ENCODE measurements around the gene TMEM9B. TPM values are rescaled to one million over a fixed set of nuclear protein-coding genes. Genes with fewer than 3 reads are reported as not detected.

The TMEM9B gene
- total and polyA plus RNA-seq, 9 of the 15 experiments (the other 6 are each of a cell fraction or from before 2014, with no cell fraction given), result 7.7 to 20.0 (median 14.0) TPM

DNA sequence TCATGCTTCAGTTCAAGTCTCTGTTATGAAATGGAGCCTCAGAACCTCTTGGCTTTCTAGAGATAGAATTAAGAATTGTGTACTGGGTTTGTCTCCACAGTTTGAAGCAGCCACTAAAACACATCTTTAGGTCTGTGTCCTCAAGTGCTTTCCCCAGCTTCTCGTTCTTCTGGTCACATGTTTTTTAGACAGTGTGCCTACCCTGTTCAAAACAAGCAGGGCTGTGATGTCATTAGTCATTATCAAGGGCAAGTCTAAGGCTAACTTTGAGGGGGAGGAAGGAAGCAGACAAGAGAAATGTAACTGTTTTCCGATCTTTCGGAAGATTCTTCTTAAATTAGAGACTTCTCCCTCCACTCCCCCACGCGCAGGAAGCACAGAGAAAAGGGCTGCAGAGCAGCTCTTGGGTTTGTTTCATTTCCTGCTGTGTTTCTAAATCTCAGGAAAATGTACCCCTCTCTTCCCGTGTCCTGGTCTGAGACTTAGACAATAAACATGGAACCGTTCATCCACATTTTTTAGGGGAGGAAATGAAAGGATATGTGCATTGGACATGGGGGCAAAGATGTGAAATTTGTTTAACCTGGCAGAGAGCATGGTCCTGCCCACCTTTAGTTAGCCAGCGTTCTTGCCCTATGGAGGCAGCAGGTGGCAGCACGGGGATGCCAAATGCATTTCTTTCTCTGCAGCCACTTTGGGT is 50.1 kb downstream of the TMEM9B start (continued):
- TF ChIP-seq TCF7L2 (IDR thresholded peaks at IDR 0.05; ENCODE audit: low read depth, low read length), result 0 out of 2 replicates have a peak, but pooled peaks have one; percentile 34
- 0 out of 2 replicates have a peak, but pooled peaks have one; percentile 27 for TF ChIP-seq ELF2 (CRISPR knock-in tag; IDR thresholded peaks at IDR 0.05)
- TF ChIP-seq, protein P1, sequence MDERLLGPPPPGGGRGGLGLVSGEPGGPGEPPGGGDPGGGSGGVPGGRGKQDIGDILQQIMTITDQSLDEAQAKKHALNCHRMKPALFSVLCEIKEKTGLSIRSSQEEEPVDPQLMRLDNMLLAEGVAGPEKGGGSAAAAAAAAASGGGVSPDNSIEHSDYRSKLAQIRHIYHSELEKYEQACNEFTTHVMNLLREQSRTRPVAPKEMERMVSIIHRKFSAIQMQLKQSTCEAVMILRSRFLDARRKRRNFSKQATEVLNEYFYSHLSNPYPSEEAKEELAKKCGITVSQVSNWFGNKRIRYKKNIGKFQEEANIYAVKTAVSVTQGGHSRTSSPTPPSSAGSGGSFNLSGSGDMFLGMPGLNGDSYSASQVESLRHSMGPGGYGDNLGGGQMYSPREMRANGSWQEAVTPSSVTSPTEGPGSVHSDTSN (CRISPR knock-in tag; IDR thresholded peaks at IDR 0.05; ENCODE audit: low read depth), result no peak
- TF ChIP-seq, protein P1 (tag; conservative IDR thresholded peaks at IDR 0.05; ENCODE audit: low read depth), result no peak
- TF ChIP-seq ZNF212 (CRISPR knock-in tag; IDR thresholded peaks at IDR 0.05), result no peak
- TF ChIP-seq TEAD1 (CRISPR knock-in tag; IDR thresholded peaks at IDR 0.05), result peak in 1 of 2 experiments; percentile 6; a peak in 1 of 4 replicates
- TF ChIP-seq, protein P2, sequence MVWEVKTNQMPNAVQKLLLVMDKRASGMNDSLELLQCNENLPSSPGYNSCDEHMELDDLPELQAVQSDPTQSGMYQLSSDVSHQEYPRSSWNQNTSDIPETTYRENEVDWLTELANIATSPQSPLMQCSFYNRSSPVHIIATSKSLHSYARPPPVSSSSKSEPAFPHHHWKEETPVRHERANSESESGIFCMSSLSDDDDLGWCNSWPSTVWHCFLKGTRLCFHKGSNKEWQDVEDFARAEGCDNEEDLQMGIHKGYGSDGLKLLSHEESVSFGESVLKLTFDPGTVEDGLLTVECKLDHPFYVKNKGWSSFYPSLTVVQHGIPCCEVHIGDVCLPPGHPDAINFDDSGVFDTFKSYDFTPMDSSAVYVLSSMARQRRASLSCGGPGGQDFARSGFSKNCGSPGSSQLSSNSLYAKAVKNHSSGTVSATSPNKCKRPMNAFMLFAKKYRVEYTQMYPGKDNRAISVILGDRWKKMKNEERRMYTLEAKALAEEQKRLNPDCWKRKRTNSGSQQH (CRISPR knock-in tag; IDR thresholded peaks at IDR 0.05), result no peak
- TF ChIP-seq ZNF551 (CRISPR knock-in tag; IDR thresholded peaks at IDR 0.05), result no peak
- no peak for TF ChIP-seq DACH1 (IDR thresholded peaks at IDR 0.05; ENCODE audit: partially characterized antibody)
- TF ChIP-seq SMC3 (conservative IDR thresholded peaks at IDR 0.05; ENCODE audit: insufficient read depth, low read depth, low read length), result 0 out of 2 replicates have a peak, but pooled peaks have one; percentile 36
- TF ChIP-seq EP300 (IDR thresholded peaks at IDR 0.05; ENCODE audit: low read length), result peak; percentile 64; the same call in 1 of the 2 replicates
- no peak for TF ChIP-seq ZFP91 (CRISPR knock-in tag; IDR thresholded peaks at IDR 0.05)
- TF ChIP-seq JUND (IDR thresholded peaks at IDR 0.05; ENCODE audit: borderline replicate concordance, low read depth, low read length), result peak; percentile 73; the same call in 1 of the 2 replicates
- TF ChIP-seq JUND (tag; IDR thresholded peaks at IDR 0.05; ENCODE audit: borderline replicate concordance, low read depth, low read length), result peak; percentile 67; the same call in 2 of the 3 replicates
- peak; percentile 58 for TF ChIP-seq SMAD4 (CRISPR knock-in tag; conservative IDR thresholded peaks at IDR 0.05)
- no peak for TF ChIP-seq DNMT1 (IDR thresholded peaks at IDR 0.05)
- 0 out of 2 replicates have a peak, but pooled peaks have one; percentile 53 for TF ChIP-seq MBD2 (IDR thresholded peaks at IDR 0.05; ENCODE audit: borderline replicate concordance, low read depth)
- TF ChIP-seq, protein P3, sequence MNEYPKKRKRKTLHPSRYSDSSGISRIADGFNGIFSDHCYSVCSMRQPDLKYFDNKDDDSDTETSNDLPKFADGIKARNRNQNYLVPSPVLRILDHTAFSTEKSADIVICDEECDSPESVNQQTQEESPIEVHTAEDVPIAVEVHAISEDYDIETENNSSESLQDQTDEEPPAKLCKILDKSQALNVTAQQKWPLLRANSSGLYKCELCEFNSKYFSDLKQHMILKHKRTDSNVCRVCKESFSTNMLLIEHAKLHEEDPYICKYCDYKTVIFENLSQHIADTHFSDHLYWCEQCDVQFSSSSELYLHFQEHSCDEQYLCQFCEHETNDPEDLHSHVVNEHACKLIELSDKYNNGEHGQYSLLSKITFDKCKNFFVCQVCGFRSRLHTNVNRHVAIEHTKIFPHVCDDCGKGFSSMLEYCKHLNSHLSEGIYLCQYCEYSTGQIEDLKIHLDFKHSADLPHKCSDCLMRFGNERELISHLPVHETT (CRISPR knock-in tag; conservative IDR thresholded peaks at IDR 0.05 in 1 of 2, IDR thresholded peaks at IDR 0.05 in 1 of 2), result peak in 1 of 2 experiments; percentile 67; a peak in 2 of 4 replicates
- no peak for TF ChIP-seq ZNF282 (CRISPR knock-in tag; IDR thresholded peaks at IDR 0.05)

Measured in K562 (cell line).